HEK293 (cell line): ENCODE data around the gene RPS19.

Experiments
- CTCF ChIA-PET: fragments of 350-600 bp; formaldehyde crosslinking; extraction: SDS; loops from one replicate; lab custom pipeline; 2021; ENCODE audit warnings: antibody characterized with exemption; lab: Yijun Ruan, JAX
- POLR2A ChIA-PET: fragments of 300-600 bp; formaldehyde crosslinking; extraction: SDS; loops from one replicate; lab custom pipeline; 2020; ENCODE audit warnings: antibody characterized with exemption, inconsistent platforms; lab: Yijun Ruan, JAX
- H3K27ac ChIP-seq: fragments of 200-500 bp; sonication (Bioruptor generic); 2 replicates; pipeline ENCODE4 v1.5.1; 2014; ENCODE audit warnings: low read depth, low read length, control low read depth, inconsistent platforms; ENCODE audit errors: extremely low read depth
- H3K36me3 ChIP-seq, 2 experiments: fragments of 200-500 bp in 1 of 2; sonication (Bioruptor generic) in 1 of 2; 1 replicate in 1 of 2; 2 replicates in 1 of 2; pipeline ENCODE4 v1.5.1; 2014 to 2017; ENCODE audit warnings: inconsistent platforms in 2 of 2, low read length in 2 of 2; ENCODE audit not compliant: control insufficient read depth in 2 of 2, insufficient read depth in 1 of 2
- H3K4me1 ChIP-seq: fragments of 200-500 bp; sonication (Bioruptor generic); 2 replicates; pipeline ENCODE4 v1.5.1; 2014; ENCODE audit warnings: mild to moderate bottlenecking, low read length, inconsistent platforms; ENCODE audit not compliant: control insufficient read depth, insufficient read depth
- H3K4me3 ChIP-seq: 2 replicates; pipeline ENCODE4 v1.5.1; 2011; ENCODE audit warnings: low read depth, mild to moderate bottlenecking, control low read depth, low read length, moderate library complexity
- H3K9me3 ChIP-seq: fragments of 200-500 bp; sonication (Bioruptor generic); 2 replicates; pipeline ENCODE4 v1.5.1; 2014; ENCODE audit warnings: low read depth, low read length, inconsistent platforms; ENCODE audit not compliant: control insufficient read depth, insufficient read depth
- BCL11B ChIP-seq: fragments of 450-650 bp; formaldehyde crosslinking; IDR thresholded peaks from 2 replicates; pipeline ENCODE4 v1.5.1; 2016; ENCODE audit warnings: low read depth, missing biosample characterization, missing genetic modification characterization
- KLF17 ChIP-seq: fragments of 450-650 bp; formaldehyde crosslinking; IDR thresholded peaks from 2 replicates; pipeline ENCODE4 v1.5.1; 2016; ENCODE audit warnings: missing biosample characterization, missing genetic modification characterization
- KLF9 ChIP-seq: fragments of 450-650 bp; formaldehyde crosslinking; IDR thresholded peaks from 2 replicates; pipeline ENCODE4 v1.5.1; 2016; ENCODE audit warnings: missing biosample characterization, missing genetic modification characterization, low read depth
- MEIS1 ChIP-seq: sonication (generic); formaldehyde crosslinking; IDR thresholded peaks from 2 replicates; pipeline ENCODE4 v1.8.1; 2022; ENCODE audit warnings: missing genetic modification reagents, mild to moderate bottlenecking, borderline replicate concordance
- PRDM10 ChIP-seq: fragments of 450-650 bp; formaldehyde crosslinking; IDR thresholded peaks from 2 replicates; pipeline ENCODE4 v1.5.1; 2016; ENCODE audit warnings: missing biosample characterization, missing genetic modification characterization
- SP7 ChIP-seq: fragments of 450-650 bp; formaldehyde crosslinking; IDR thresholded peaks from 2 replicates; pipeline ENCODE4 v1.5.1; 2016; ENCODE audit warnings: missing biosample characterization, missing genetic modification characterization
- ZBTB10 ChIP-seq: fragments of 450-650 bp; formaldehyde crosslinking; IDR thresholded peaks from 2 replicates; pipeline ENCODE4 v1.5.1; 2016; ENCODE audit warnings: missing biosample characterization, missing genetic modification characterization
- ZNF121 ChIP-seq: fragments of 450-650 bp; formaldehyde crosslinking; IDR thresholded peaks from 2 replicates; pipeline ENCODE4 v1.5.1; 2016; ENCODE audit warnings: missing biosample characterization, missing genetic modification characterization
- ZNF132 ChIP-seq: fragments of 450-650 bp; formaldehyde crosslinking; IDR thresholded peaks from 2 replicates; pipeline ENCODE4 v1.5.1; 2017; ENCODE audit warnings: missing biosample characterization, missing genetic modification characterization, borderline replicate concordance
- ZNF280D ChIP-seq: fragments of 450-650 bp; formaldehyde crosslinking; IDR thresholded peaks from 2 replicates; pipeline ENCODE4 v1.5.1; 2016; ENCODE audit warnings: missing biosample characterization, missing genetic modification characterization
- ZNF311 ChIP-seq: fragments of 450-650 bp; formaldehyde crosslinking; IDR thresholded peaks from 2 replicates; pipeline ENCODE4 v1.5.1; 2017; ENCODE audit warnings: missing biosample characterization, missing genetic modification characterization, borderline replicate concordance
- ZNF324 ChIP-seq: fragments of 450-650 bp; formaldehyde crosslinking; IDR thresholded peaks from 2 replicates; pipeline ENCODE4 v1.5.1; 2016; ENCODE audit warnings: missing biosample characterization, missing genetic modification characterization
- ZNF354C ChIP-seq: fragments of 450-650 bp; formaldehyde crosslinking; IDR thresholded peaks from 2 replicates; pipeline ENCODE4 v1.5.1; 2016; ENCODE audit warnings: missing biosample characterization, missing genetic modification characterization, low read depth, borderline replicate concordance
- ZNF426 ChIP-seq: fragments of 450-650 bp; formaldehyde crosslinking; IDR thresholded peaks from 2 replicates; pipeline ENCODE4 v1.5.1; 2017; ENCODE audit warnings: missing biosample characterization, missing genetic modification characterization, mild to moderate bottlenecking, inconsistent platforms, moderate library complexity
- ZNF513 ChIP-seq: fragments of 450-650 bp; IDR thresholded peaks from 2 replicates; pipeline ENCODE4 v1.5.1; 2018; ENCODE audit warnings: missing biosample characterization, missing genetic modification characterization
- ZNF623 ChIP-seq: fragments of 450-650 bp; formaldehyde crosslinking; IDR thresholded peaks from 2 replicates; pipeline ENCODE4 v1.5.1; 2016; ENCODE audit warnings: missing biosample characterization, missing genetic modification characterization
- ZNF626 ChIP-seq: fragments of 450-650 bp; sonication (Bioruptor Pico); formaldehyde crosslinking; IDR thresholded peaks from 2 replicates; pipeline ENCODE4 v1.5.1; 2018; ENCODE audit warnings: missing biosample characterization, missing genetic modification characterization, inconsistent platforms
- ZNF629 ChIP-seq: fragments of 450-650 bp; formaldehyde crosslinking; IDR thresholded peaks from 2 replicates; pipeline ENCODE4 v1.5.1; 2017; ENCODE audit warnings: missing biosample characterization, missing genetic modification characterization
- ZNF658 ChIP-seq: fragments of 450-650 bp; formaldehyde crosslinking; IDR thresholded peaks from 2 replicates; pipeline ENCODE4; 2016; ENCODE audit warnings: missing biosample characterization, missing genetic modification characterization
- ZNF792 ChIP-seq: fragments of 450-650 bp; formaldehyde crosslinking; IDR thresholded peaks from 2 replicates; pipeline ENCODE4 v1.5.1; 2016; ENCODE audit warnings: missing biosample characterization, missing genetic modification characterization
- ZSCAN30 ChIP-seq: fragments of 450-650 bp; IDR thresholded peaks from 2 replicates; pipeline ENCODE4 v1.5.1; 2018; ENCODE audit warnings: missing biosample characterization, mild to moderate bottlenecking, missing genetic modification characterization, moderate library complexity

The RPS19 gene

GRCh38 chr19:41889896-41890295, 29.8 kb downstream of the RPS19 start:
- POLR2A ChIA-PET, result interaction anchor here (0.6 to 1.3 kb wide), 2 partner anchors 55 to 69 kb away, joined by 4 to 6 read pairs; partner anchors contain the start of gene RABAC1
- Histone ChIP-seq H3K4me1 (peaks cover 7% of the 10 kb centered on the region; the same call in 1 of the 2 replicates), H3K4me3 (no peak overlapping the region), H3K36me3 (peaks cover 20 to 30% of the 10 kb centered on the region in 2 experiments), H3K27ac (no peak overlapping the region), H3K9me3 (no peaks in the 10 kb centered on the region)
- CTCF ChIA-PET, result interaction anchor here (0.6 to 1.7 kb wide), 6 partner anchors 10 to 95 kb away, joined by 3 to 5 read pairs (median 4); no protein-coding TSS in a partner anchor
- TF ChIP-seq KLF17 (tag by site-specific recombination) (no peak), ZNF280D (no peak), ZNF658 (tag by site-specific recombination) (no peak), ZNF311 (no peak), BCL11B (no peak), ZSCAN30 (tag by site-specific recombination) (no peak), MEIS1 (CRISPR knock-in tag) (no peak)

DNA sequence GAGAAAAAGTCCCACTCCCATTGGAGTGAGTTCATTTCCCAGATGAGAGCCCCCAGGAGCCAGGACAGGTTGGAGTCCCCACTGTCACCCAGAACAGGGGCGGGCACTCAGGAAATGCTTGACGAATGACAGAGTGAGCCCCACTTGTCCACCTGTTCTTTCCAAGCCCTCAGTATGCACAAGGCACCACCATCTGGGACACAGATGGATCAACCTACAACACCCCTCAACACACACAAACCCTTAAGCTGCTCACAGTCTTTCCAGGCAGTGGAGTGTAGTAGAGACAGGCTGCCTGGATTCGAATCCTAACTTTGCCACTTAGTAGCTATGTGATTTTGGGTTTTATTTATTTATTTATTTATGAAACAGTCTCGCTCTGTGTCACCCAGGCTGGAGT, 30.9 kb downstream of the RPS19 start:
- ChIA-PET CTCF (interaction anchor here (1.3 kb wide), 1 partner anchor 9 kb away, joined by 4 read pairs; no protein-coding TSS in a partner anchor), POLR2A (interaction anchor here (0.6 to 1.5 kb wide), 3 partner anchors 21 to 71 kb away, joined by 4 to 5 read pairs (median 4); partner anchors contain the start of gene RABAC1)
- H3K9me3 ChIP-seq, result no peaks in the 10 kb centered on the region
- H3K36me3 ChIP-seq, result peaks cover 20 to 39% of the 10 kb centered on the region in 2 experiments
- peaks cover 2% of the 10 kb centered on the region; the same call in 1 of the 2 replicates for H3K4me1 ChIP-seq
- H3K4me3 ChIP-seq, result no peak overlapping the region
- no peak overlapping the region for H3K27ac ChIP-seq
- TF ChIP-seq ZNF121, result no peak
- TF ChIP-seq ZBTB10, result no peak
- TF ChIP-seq ZNF311, result no peak
- TF ChIP-seq PRDM10 (tag by site-specific recombination), result no peak
- TF ChIP-seq ZNF324 (tag by site-specific recombination), result no peak
- TF ChIP-seq ZNF513 (tag by site-specific recombination), result no peak
- TF ChIP-seq ZNF132 (tag by site-specific recombination), result no peak
- no peak for TF ChIP-seq KLF9
- TF ChIP-seq ZNF354C (tag by site-specific recombination), result no peak
- no peak for TF ChIP-seq ZNF626 (tag by site-specific recombination)
- TF ChIP-seq ZNF629 (tag by site-specific recombination), result no peak
- no peak for TF ChIP-seq SP7
- no peak for TF ChIP-seq ZNF792 (tag by site-specific recombination)
- no peak for TF ChIP-seq ZNF426 (tag by site-specific recombination)
- TF ChIP-seq ZNF623 (tag by site-specific recombination), result no peak
